Measurements from ENCODE around the gene TMEM30B. TPM values are rescaled to one million over a fixed set of nuclear protein-coding genes. Genes with fewer than 3 reads are reported as not detected.

The TMEM30B gene
- total and polyA plus RNA-seq, 10 of the 15 experiments (the other 5 are each of a cell fraction or from before 2014, with no cell fraction given): 0.10 TPM; not detected in 9

DNA sequence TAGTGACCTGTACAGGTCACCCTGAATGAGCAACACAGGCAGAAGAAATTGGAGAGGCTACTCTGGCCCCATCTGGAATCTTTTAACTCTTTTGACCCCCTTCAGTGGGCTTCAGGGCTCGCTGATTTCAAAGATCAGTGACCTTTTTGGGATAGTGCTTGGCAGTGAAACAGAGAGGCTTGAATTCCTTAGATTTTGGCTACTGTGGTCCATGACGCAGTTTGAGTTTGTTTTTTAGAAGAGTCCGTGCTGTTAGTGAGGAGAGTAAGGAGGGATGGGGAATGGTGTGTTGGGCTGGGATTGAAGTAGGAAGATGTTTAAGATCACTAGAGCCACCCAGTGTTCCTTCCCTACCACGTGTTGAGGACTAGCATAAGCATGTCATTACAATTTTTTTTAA is 16.5 kb downstream of the TMEM30B start:
- FAIRE-seq (no peak), DNase-seq (ENCODE audit: low read depth, low spot score) (no peak), ATAC-seq (no peak)
- Histone ChIP-seq H3K79me2 (ENCODE audit: control insufficient read depth, insufficient read depth, low read length) (no peaks in the 10 kb centered on the region), H4K20me1 (ENCODE audit: control insufficient read depth, insufficient read depth) (no peaks in the 10 kb centered on the region), H3K27ac (ENCODE audit: control insufficient read depth, insufficient read depth) (no peak overlapping the region), H3K4me1 (ENCODE audit: control insufficient read depth, insufficient read depth, low read length) (no peaks in the 10 kb centered on the region), H3K4me2 (ENCODE audit: control insufficient read depth, insufficient read depth) (no peak overlapping the region), H2AFZ (ENCODE audit: control insufficient read depth, low read depth, low read length) (no peak overlapping the region), H3K27me3 (replicated peaks in 1 of 2; ENCODE audit: control insufficient read depth in 2 of 2, insufficient read depth in 2 of 2, low read length in 1 of 2) (peaks cover 0 to 5% of the 10 kb centered on the region in 2 experiments; a peak in 1 of 4 replicates), H3K9me3 (replicated peaks; ENCODE audit: control insufficient read depth, insufficient read depth, low read length) (no peaks in the 10 kb centered on the region), H3K4me3 (no peak overlapping the region), H3K36me3 (ENCODE audit: control insufficient read depth in 2 of 2, insufficient read depth in 2 of 2, low read length in 1 of 2) (no peaks in the 10 kb centered on the region), H3K9ac (ENCODE audit: control insufficient read depth, insufficient read depth, low read length) (no peak overlapping the region)
- WGBS (ENCODE audit: insufficient coverage, insufficient replicate concordance, low lambda C conversion rate, missing lambda C conversion rate): 37% methylated on average over 4 of the region's 4 CpGs
- ChIA-PET RAD21 (ENCODE audit: unreplicated experiment) (no interaction called here), SMC1A (ENCODE audit: uncharacterized antibody, unreplicated experiment) (interaction anchor here (0.9 kb wide), 1 partner anchor 493 kb away, joined by 3 read pairs; no protein-coding TSS in a partner anchor), CTCF (interaction anchor here (0.5 to 0.6 kb wide), 2 partner anchors 13 to 142 kb away, joined by 3 read pairs; no protein-coding TSS in a partner anchor), POLR2A (no interaction called here)
- intact Hi-C loops (cut with micrococcal nuclease; ENCODE audit: unreplicated experiment): loop anchor here (5.0 kb wide), 1 partner anchor 573 kb away; no protein-coding TSS in a partner anchor
- TF ChIP-seq TAF1 (IDR thresholded peaks at IDR 0.05; ENCODE audit: borderline replicate concordance, low read depth, low read length) (no peak), PAX5 (IDR thresholded peaks at IDR 0.05; ENCODE audit: borderline replicate concordance, low read depth, low read length) (no peak)
- no TSS peak for BruUV-seq (replicated peaks)
- in situ Hi-C loops (cut with MboI): no loop called here

DNA sequence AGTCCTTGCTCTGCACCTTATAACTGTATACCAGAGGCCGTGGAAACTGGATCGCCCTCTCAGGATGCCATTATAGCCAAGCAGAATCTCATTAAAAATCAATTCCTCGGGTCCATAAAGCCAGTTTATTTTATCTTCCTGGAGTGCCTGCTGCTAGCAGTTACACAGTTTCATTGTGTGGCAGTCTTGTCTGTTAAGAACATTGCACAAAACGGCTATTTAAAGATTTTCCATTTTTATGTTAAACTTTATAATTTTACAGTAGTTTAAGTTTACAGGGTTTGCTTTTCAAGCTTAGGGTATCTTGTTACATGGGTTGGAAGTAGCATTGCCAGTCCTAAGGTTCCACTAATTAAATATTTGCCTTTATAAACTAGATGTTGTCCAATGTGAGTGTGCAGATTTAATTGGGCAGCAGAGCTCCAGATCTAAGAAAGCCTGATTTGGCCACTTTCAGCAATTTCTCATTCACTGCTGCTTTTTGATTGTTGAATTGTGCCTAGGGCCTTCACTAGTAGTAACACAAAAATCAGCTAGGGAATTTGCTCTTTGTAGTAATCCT is 17.0 kb downstream of the TMEM30B start:
- CTCF ChIA-PET: interaction anchor here (0.5 to 2.1 kb wide), 2 partner anchors 12 to 639 kb away, joined by 3 to 4 read pairs; no protein-coding TSS in a partner anchor
- no peaks in the 10 kb centered on the region for H3K4me1 ChIP-seq (ENCODE audit: control insufficient read depth, insufficient read depth, low read length)
- no peak overlapping the region for H3K4me3 ChIP-seq
- peaks cover 0 to 5% of the 10 kb centered on the region in 2 experiments; a peak in 1 of 4 replicates for H3K27me3 ChIP-seq (replicated peaks in 1 of 2; ENCODE audit: control insufficient read depth in 2 of 2, insufficient read depth in 2 of 2, low read length in 1 of 2)
- no TSS peak for BruUV-seq (replicated peaks)
- H3K36me3 ChIP-seq (ENCODE audit: control insufficient read depth in 2 of 2, insufficient read depth in 2 of 2, low read length in 1 of 2): no peaks in the 10 kb centered on the region
- POLR2A ChIA-PET: no interaction called here
- DNase-seq (ENCODE audit: low read depth, low spot score): no peak
- H3K27ac ChIP-seq (ENCODE audit: control insufficient read depth, insufficient read depth): no peak overlapping the region
- RAD21 ChIA-PET (ENCODE audit: unreplicated experiment): no interaction called here
- SMC1A ChIA-PET (ENCODE audit: uncharacterized antibody, unreplicated experiment): no interaction called here
- in situ Hi-C loops (cut with MboI) (no loop called here), intact Hi-C loops (cut with micrococcal nuclease; ENCODE audit: unreplicated experiment) (no loop called here)
- 36% methylated on average over 4 of the region's 4 CpGs for WGBS (ENCODE audit: insufficient coverage, insufficient replicate concordance, low lambda C conversion rate, missing lambda C conversion rate)
- FAIRE-seq: no peak
- no peaks in the 10 kb centered on the region for H3K9me3 ChIP-seq (replicated peaks; ENCODE audit: control insufficient read depth, insufficient read depth, low read length)
- no peaks in the 10 kb centered on the region for H4K20me1 ChIP-seq (ENCODE audit: control insufficient read depth, insufficient read depth)
- no peak for ATAC-seq
- H3K9ac ChIP-seq (ENCODE audit: control insufficient read depth, insufficient read depth, low read length): no peak overlapping the region
- H3K79me2 ChIP-seq (ENCODE audit: control insufficient read depth, insufficient read depth, low read length): no peaks in the 10 kb centered on the region
- H2AFZ ChIP-seq (ENCODE audit: control insufficient read depth, low read depth, low read length): no peak overlapping the region
- H3K4me2 ChIP-seq (ENCODE audit: control insufficient read depth, insufficient read depth): no peak overlapping the region
- TF ChIP-seq STAT1 (conservative IDR thresholded peaks at IDR 0.05) (no peak), ATF7 (IDR thresholded peaks at IDR 0.05; ENCODE audit: low read depth) (no peak), MYB (IDR thresholded peaks at IDR 0.05; ENCODE audit: borderline replicate concordance, low read depth, low read length) (no peak), LARP7 (IDR thresholded peaks at IDR 0.05) (no peak), MEF2A (IDR thresholded peaks at IDR 0.05; ENCODE audit: insufficient read depth, low read depth, low read length) (no peak), BCL11A (IDR thresholded peaks at IDR 0.05; ENCODE audit: low read depth, low read length) (no peak), ESRRA (IDR thresholded peaks at IDR 0.05; ENCODE audit: low read length) (no peak)
- TF ChIP-seq, protein P1, sequence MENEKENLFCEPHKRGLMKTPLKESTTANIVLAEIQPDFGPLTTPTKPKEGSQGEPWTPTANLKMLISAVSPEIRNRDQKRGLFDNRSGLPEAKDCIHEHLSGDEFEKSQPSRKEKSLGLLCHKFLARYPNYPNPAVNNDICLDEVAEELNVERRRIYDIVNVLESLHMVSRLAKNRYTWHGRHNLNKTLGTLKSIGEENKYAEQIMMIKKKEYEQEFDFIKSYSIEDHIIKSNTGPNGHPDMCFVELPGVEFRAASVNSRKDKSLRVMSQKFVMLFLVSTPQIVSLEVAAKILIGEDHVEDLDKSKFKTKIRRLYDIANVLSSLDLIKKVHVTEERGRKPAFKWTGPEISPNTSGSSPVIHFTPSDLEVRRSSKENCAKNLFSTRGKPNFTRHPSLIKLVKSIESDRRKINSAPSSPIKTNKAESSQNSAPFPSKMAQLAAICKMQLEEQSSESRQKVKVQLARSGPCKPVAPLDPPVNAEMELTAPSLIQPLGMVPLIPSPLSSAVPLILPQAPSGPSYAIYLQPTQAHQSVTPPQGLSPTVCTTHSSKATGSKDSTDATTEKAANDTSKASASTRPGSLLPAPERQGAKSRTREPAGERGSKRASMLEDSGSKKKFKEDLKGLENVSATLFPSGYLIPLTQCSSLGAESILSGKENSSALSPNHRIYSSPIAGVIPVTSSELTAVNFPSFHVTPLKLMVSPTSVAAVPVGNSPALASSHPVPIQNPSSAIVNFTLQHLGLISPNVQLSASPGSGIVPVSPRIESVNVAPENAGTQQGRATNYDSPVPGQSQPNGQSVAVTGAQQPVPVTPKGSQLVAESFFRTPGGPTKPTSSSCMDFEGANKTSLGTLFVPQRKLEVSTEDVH (IDR thresholded peaks at IDR 0.05; ENCODE audit: low read depth, partially characterized antibody): no peak
- TF ChIP-seq, protein P2, sequence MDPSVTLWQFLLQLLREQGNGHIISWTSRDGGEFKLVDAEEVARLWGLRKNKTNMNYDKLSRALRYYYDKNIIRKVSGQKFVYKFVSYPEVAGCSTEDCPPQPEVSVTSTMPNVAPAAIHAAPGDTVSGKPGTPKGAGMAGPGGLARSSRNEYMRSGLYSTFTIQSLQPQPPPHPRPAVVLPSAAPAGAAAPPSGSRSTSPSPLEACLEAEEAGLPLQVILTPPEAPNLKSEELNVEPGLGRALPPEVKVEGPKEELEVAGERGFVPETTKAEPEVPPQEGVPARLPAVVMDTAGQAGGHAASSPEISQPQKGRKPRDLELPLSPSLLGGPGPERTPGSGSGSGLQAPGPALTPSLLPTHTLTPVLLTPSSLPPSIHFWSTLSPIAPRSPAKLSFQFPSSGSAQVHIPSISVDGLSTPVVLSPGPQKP (IDR thresholded peaks at IDR 0.05; ENCODE audit: low read depth, low read length): no peak
- TF ChIP-seq, protein P3, sequence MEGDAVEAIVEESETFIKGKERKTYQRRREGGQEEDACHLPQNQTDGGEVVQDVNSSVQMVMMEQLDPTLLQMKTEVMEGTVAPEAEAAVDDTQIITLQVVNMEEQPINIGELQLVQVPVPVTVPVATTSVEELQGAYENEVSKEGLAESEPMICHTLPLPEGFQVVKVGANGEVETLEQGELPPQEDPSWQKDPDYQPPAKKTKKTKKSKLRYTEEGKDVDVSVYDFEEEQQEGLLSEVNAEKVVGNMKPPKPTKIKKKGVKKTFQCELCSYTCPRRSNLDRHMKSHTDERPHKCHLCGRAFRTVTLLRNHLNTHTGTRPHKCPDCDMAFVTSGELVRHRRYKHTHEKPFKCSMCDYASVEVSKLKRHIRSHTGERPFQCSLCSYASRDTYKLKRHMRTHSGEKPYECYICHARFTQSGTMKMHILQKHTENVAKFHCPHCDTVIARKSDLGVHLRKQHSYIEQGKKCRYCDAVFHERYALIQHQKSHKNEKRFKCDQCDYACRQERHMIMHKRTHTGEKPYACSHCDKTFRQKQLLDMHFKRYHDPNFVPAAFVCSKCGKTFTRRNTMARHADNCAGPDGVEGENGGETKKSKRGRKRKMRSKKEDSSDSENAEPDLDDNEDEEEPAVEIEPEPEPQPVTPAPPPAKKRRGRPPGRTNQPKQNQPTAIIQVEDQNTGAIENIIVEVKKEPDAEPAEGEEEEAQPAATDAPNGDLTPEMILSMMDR (IDR thresholded peaks at IDR 0.05 in 2 of 3, conservative IDR thresholded peaks at IDR 0.05 in 1 of 3; ENCODE audit: control insufficient read depth in 2 of 3, extremely low read depth in 1 of 3, insufficient read depth in 1 of 3, low read depth in 3 of 3, low read length in 3 of 3): no peak
